K562 (cell line): ENCODE data around the gene EEA1. TPM values are rescaled to one million over a fixed set of nuclear protein-coding genes. Genes with fewer than 3 reads are reported as not detected.

Source experiments
- CHAMP1 ChIP-seq: fragments of 450-650 bp; IDR thresholded peaks from 2 replicates; pipeline ENCODE4 v1.6.1; 2016; ENCODE audit warnings: mild to moderate bottlenecking
- E2F6 ChIP-seq, 2 experiments: IDR thresholded peaks; 2 replicates each; pipeline ENCODE4 v1.6.1; 2011; ENCODE audit warnings: borderline replicate concordance in 1 of 2, control low read depth in 1 of 2, low read depth in 1 of 2, low read length in 1 of 2, mild to moderate bottlenecking in 1 of 2, mixed read lengths in 1 of 2, moderate library complexity in 1 of 2; ENCODE audit not compliant: insufficient read depth in 1 of 2, insufficient read length in 1 of 2, poor library complexity in 1 of 2, severe bottlenecking in 1 of 2; ENCODE audit errors: extremely low read depth in 1 of 2
- MLLT1 ChIP-seq, 2 experiments: fragments of 450-650 bp; IDR thresholded peaks; 2 replicates each; pipeline ENCODE4 v1.6.1; 2016
- SRSF1 ChIP-seq: fragments of 200-400 bp; formaldehyde crosslinking; IDR thresholded peaks from 2 replicates; pipeline ENCODE4 v1.6.1; 2017; ENCODE audit warnings: mild to moderate bottlenecking, low read depth, low read length, moderate library complexity
- TAF7 ChIP-seq: fragments of 450-650 bp; IDR thresholded peaks from 2 replicates; pipeline ENCODE4 v1.6.1; 2016; ENCODE audit warnings: missing genetic modification characterization, missing compliant biosample characterization
- TOE1 ChIP-seq, 2 experiments: fragments of 450-650 bp in 1 of 2; sonication (generic) in 1 of 2; formaldehyde crosslinking in 1 of 2; IDR thresholded peaks; 2 replicates each; pipeline versions ENCODE4 v1.7.1 to v1.8.0; 2016 to 2022; ENCODE audit warnings: borderline replicate concordance in 2 of 2, mild to moderate bottlenecking in 2 of 2, antibody characterized with exemption in 1 of 2, inconsistent platforms in 1 of 2, low read depth in 1 of 2, missing genetic modification reagents in 1 of 2, moderate library complexity in 1 of 2
- polyA plus RNA-seq, 8 experiments: library from polyadenylated mRNA; depleted of rRNA in 4 of 8; stranded (reverse) in 5 of 8; unstranded in 3 of 8; fragments of >200 nt; fragmentation: Nextera tagmentation in 2 of 8; fragmentation: Illumina TruSeq in 1 of 8; extraction: Ambion mirVana in 2 of 8; extraction: Trizol in 1 of 8; gene quantifications; 2 replicates each; pipeline versions ENCODE4 v1.2.1 to v1.2.3, GENCODE V29; 2011 to 2014; ENCODE audit warnings: inconsistent platforms in 1 of 8, missing spikeins in 1 of 8
- total RNA-seq, 7 experiments: library from RNA; depleted of rRNA in 6 of 7; stranded (reverse); fragments of >200 nt in 6 of 7; fragmentation: Illumina TruSeq in 2 of 7; extraction: Trizol in 2 of 7; gene quantifications; 2 replicates each; pipeline versions ENCODE4 v1.2.1 to v1.2.3, GENCODE V29; 2011 to 2021; ENCODE audit warnings: low replicate concordance in 1 of 7
- TF ChIP-seq, protein P1 (sequence below): sonication (generic); formaldehyde crosslinking; IDR thresholded peaks from 2 replicates; pipeline ENCODE4 v1.5.0; 2020; ENCODE audit warnings: missing genetic modification reagents
- TF ChIP-seq, protein P2 (sequence below): sonication (generic); formaldehyde crosslinking; IDR thresholded peaks from 2 replicates; pipeline ENCODE4 v1.8.0; 2023; ENCODE audit warnings: missing genetic modification reagents, mild to moderate bottlenecking, borderline replicate concordance

Gene EEA1
- total and polyA plus RNA-seq, 9 of the 15 experiments (the other 6 are each of a cell fraction or from before 2014, with no cell fraction given): 3.5 to 17.1 (median 7.5) TPM

GRCh38 chr12:92739113-92739512 lies 190.0 kb downstream of the EEA1 start (continued):
- TF ChIP-seq, protein P1, sequence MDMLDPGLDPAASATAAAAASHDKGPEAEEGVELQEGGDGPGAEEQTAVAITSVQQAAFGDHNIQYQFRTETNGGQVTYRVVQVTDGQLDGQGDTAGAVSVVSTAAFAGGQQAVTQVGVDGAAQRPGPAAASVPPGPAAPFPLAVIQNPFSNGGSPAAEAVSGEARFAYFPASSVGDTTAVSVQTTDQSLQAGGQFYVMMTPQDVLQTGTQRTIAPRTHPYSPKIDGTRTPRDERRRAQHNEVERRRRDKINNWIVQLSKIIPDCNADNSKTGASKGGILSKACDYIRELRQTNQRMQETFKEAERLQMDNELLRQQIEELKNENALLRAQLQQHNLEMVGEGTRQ: peak; percentile 80
- TF ChIP-seq SRSF1: no peak
- no peak for TF ChIP-seq TOE1 (IDR thresholded peaks at IDR 0.05; ENCODE audit: borderline replicate concordance)
- TF ChIP-seq TOE1 (CRISPR knock-in tag; IDR thresholded peaks at IDR 0.05; ENCODE audit: borderline replicate concordance, low read depth): no peak
- no peak for TF ChIP-seq MLLT1 (IDR thresholded peaks at IDR 0.05)
- TF ChIP-seq CHAMP1: no peak
- TF ChIP-seq E2F6 (IDR thresholded peaks at IDR 0.05; ENCODE audit: borderline replicate concordance in 1 of 2, extremely low read depth in 1 of 2, insufficient read depth in 1 of 2, insufficient read length in 1 of 2, low read depth in 1 of 2, low read length in 1 of 2, poor library complexity in 1 of 2, severe bottlenecking in 1 of 2): peak in 1 of 2 experiments; percentile 16
- TF ChIP-seq TAF7 (tag): no peak
- TF ChIP-seq, protein P2, sequence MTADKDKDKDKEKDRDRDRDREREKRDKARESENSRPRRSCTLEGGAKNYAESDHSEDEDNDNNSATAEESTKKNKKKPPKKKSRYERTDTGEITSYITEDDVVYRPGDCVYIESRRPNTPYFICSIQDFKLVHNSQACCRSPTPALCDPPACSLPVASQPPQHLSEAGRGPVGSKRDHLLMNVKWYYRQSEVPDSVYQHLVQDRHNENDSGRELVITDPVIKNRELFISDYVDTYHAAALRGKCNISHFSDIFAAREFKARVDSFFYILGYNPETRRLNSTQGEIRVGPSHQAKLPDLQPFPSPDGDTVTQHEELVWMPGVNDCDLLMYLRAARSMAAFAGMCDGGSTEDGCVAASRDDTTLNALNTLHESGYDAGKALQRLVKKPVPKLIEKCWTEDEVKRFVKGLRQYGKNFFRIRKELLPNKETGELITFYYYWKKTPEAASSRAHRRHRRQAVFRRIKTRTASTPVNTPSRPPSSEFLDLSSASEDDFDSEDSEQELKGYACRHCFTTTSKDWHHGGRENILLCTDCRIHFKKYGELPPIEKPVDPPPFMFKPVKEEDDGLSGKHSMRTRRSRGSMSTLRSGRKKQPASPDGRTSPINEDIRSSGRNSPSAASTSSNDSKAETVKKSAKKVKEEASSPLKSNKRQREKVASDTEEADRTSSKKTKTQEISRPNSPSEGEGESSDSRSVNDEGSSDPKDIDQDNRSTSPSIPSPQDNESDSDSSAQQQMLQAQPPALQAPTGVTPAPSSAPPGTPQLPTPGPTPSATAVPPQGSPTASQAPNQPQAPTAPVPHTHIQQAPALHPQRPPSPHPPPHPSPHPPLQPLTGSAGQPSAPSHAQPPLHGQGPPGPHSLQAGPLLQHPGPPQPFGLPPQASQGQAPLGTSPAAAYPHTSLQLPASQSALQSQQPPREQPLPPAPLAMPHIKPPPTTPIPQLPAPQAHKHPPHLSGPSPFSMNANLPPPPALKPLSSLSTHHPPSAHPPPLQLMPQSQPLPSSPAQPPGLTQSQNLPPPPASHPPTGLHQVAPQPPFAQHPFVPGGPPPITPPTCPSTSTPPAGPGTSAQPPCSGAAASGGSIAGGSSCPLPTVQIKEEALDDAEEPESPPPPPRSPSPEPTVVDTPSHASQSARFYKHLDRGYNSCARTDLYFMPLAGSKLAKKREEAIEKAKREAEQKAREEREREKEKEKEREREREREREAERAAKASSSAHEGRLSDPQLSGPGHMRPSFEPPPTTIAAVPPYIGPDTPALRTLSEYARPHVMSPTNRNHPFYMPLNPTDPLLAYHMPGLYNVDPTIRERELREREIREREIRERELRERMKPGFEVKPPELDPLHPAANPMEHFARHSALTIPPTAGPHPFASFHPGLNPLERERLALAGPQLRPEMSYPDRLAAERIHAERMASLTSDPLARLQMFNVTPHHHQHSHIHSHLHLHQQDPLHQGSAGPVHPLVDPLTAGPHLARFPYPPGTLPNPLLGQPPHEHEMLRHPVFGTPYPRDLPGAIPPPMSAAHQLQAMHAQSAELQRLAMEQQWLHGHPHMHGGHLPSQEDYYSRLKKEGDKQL (CRISPR knock-in tag): no peak
